Measurements from ENCODE around the gene KIF26A. TPM values are rescaled to one million over a fixed set of nuclear protein-coding genes. Genes with fewer than 3 reads are reported as not detected.

Gene KIF26A
- total and polyA plus RNA-seq, 2 of the 13 experiments (the other 11 are each of a cell fraction or from before 2014, with no cell fraction given) = not detected

GRCh38 chr14:104230119-104230815 is 91.9 kb downstream of the KIF26A start:
- Histone ChIP-seq H3K36me3 (replicated peaks in 1 of 2; ENCODE audit: control insufficient read depth in 1 of 2, insufficient read depth in 2 of 2, low read length in 2 of 2) (no peaks in the 10 kb centered on the region), H4K20me1 (ENCODE audit: insufficient read depth, low read length) (no peaks in the 10 kb centered on the region), H3K27ac (ENCODE audit: extremely low read length, insufficient read depth, low read length) (no peak overlapping the region), H3K4me3 (replicated peaks in 1 of 3; ENCODE audit: insufficient read depth in 1 of 3, low read depth in 2 of 3, low read length in 3 of 3) (no peak overlapping the region), H3K4me1 (ENCODE audit: insufficient read depth, low read length) (no peaks in the 10 kb centered on the region), H3K79me2 (ENCODE audit: insufficient read depth, low read length) (no peaks in the 10 kb centered on the region), H3K9ac (ENCODE audit: insufficient read depth, low read depth, low read length) (no peak overlapping the region), H3K27me3 (ENCODE audit: control insufficient read depth in 1 of 2, insufficient read depth in 2 of 2, low read length in 2 of 2) (peaks cover 0 to 3% of the 10 kb centered on the region in 2 experiments; a peak in 2 of 5 replicates), H3K4me2 (ENCODE audit: low read depth, low read length) (no peak overlapping the region), H3K9me3 (ENCODE audit: low read length) (peaks cover 36% of the 10 kb centered on the region), H2AFZ (ENCODE audit: low read length) (no peak overlapping the region)
- intact Hi-C loops (cut with micrococcal nuclease; ENCODE audit: unreplicated experiment) (no loop called here), in situ Hi-C loops (cut with HindIII; ENCODE audit: extremely low pct_ligation_motif_present, low pct_unique_long_range_greater_than_20kb) (no loop called here)
- no TSS peak for BruUV-seq (replicated peaks)
- CTCF ChIA-PET (ENCODE audit: low intra/inter-chr PET ratio, low total read pairs) = no interaction called here
- POLR2A ChIA-PET = no interaction called here
- TF ChIP-seq ZNF468 (CRISPR knock-in tag; IDR thresholded peaks at IDR 0.05) = no peak
- no peak for TF ChIP-seq ZNF557 (CRISPR knock-in tag; IDR thresholded peaks at IDR 0.05)
- TF ChIP-seq ZEB1 (IDR thresholded peaks at IDR 0.05; ENCODE audit: insufficient replicate concordance, low read depth) = no peak
- TF ChIP-seq GABPB1 (CRISPR knock-in tag; IDR thresholded peaks at IDR 0.05) = no peak
- no peak for TF ChIP-seq SMC3 (IDR thresholded peaks at IDR 0.05; ENCODE audit: low read length)
- TF ChIP-seq CC2D1A (CRISPR knock-in tag; IDR thresholded peaks at IDR 0.05) = no peak
- no peak for TF ChIP-seq REXO4 (CRISPR knock-in tag; IDR thresholded peaks at IDR 0.05; ENCODE audit: borderline replicate concordance)
- no peak for TF ChIP-seq ZNF512 (CRISPR knock-in tag; IDR thresholded peaks at IDR 0.05)
- TF ChIP-seq ZNF460 (CRISPR knock-in tag; IDR thresholded peaks at IDR 0.05; ENCODE audit: borderline replicate concordance) = no peak
- TF ChIP-seq ZNF546 (CRISPR knock-in tag; conservative IDR thresholded peaks at IDR 0.05) = no peak
- TF ChIP-seq ZNF432 (CRISPR knock-in tag; IDR thresholded peaks at IDR 0.05; ENCODE audit: borderline replicate concordance) = no peak
- TF ChIP-seq CBX1 (IDR thresholded peaks at IDR 0.05; ENCODE audit: low read depth) = no peak
- TF ChIP-seq PAF1 (CRISPR knock-in tag; IDR thresholded peaks at IDR 0.05) = no peak
- no peak for TF ChIP-seq ZNF569 (CRISPR knock-in tag; IDR thresholded peaks at IDR 0.05; ENCODE audit: borderline replicate concordance)
- TF ChIP-seq ZNF160 (CRISPR knock-in tag; IDR thresholded peaks at IDR 0.05) = no peak
- TF ChIP-seq ZMYM4 (CRISPR knock-in tag; IDR thresholded peaks at IDR 0.05) = no peak
- no peak for TF ChIP-seq ZNF768 (CRISPR knock-in tag; IDR thresholded peaks at IDR 0.05)
- TF ChIP-seq ZBTB26 (CRISPR knock-in tag; IDR thresholded peaks at IDR 0.05; ENCODE audit: borderline replicate concordance) = no peak
- TF ChIP-seq ZNF674 (CRISPR knock-in tag; IDR thresholded peaks at IDR 0.05; ENCODE audit: low read depth) = no peak
- DNase-seq (ENCODE audit: low spot score) (no peak), FAIRE-seq (no peak), ATAC-seq (no peak)
- 0% methylated on average over 4 of the region's 19 CpGs for WGBS (ENCODE audit: low lambda C conversion rate)

Measured in HepG2 (cell line).